Spleen (tissue), 7 donors: ENCODE measurements around the gene ZNF646.
A peak's percentile ranks its signal among the peaks of the same experiment; 100 is the strongest.

Source experiments
- CTCF ChIP-seq, 11 experiments: fragments of 200-600 bp in 7 of 11; fragments of 450-650 bp in 4 of 11; sonication (generic) in 4 of 11; IDR thresholded peaks in 8 of 11; conservative IDR thresholded peaks in 3 of 11; 1 replicate in 7 of 11; 2 replicates in 4 of 11; pipeline versions ENCODE4 v1.4.0 to v1.8.0; 2016 to 2021; ENCODE audit warnings: antibody characterized with exemption in 11 of 11, inconsistent platforms in 4 of 11, mild to moderate bottlenecking in 1 of 11
- POLR2A ChIP-seq, 3 donors: fragments of 450-650 bp; IDR thresholded peaks; one replicate each; pipeline ENCODE4 v1.5.1; 2017; ENCODE audit warnings: antibody characterized with exemption in 3 of 3, mild to moderate bottlenecking in 1 of 3
- POLR2AphosphoS5 ChIP-seq, 3 donors: sonication (generic); formaldehyde crosslinking; IDR thresholded peaks; one replicate each; pipeline ENCODE4 v1.5.1; 2017; ENCODE audit warnings: antibody characterized with exemption in 3 of 3
- donor health status: DM: no; HTN: no; CAD: no; lungs with moderate emphysema.
- donor health status: DM: no; HTN: no; CAD: no.
- donor health status: DM: no; HTN: no; CAD: no.

- no peak for TF ChIP-seq CTCF (IDR thresholded peaks at IDR 0.05 in 8 of 11, conservative IDR thresholded peaks at IDR 0.05 in 3 of 11)
- TF ChIP-seq POLR2A (IDR thresholded peaks at IDR 0.05) = no peak
- TF ChIP-seq POLR2AphosphoS5 (IDR thresholded peaks at IDR 0.05) = peak in 2 of 3 donors; percentile 5 to 41
Measured at GRCh38 chr16:31130336-31130891, 56.2 kb downstream of the ZNF646 start.
